Measurements from ENCODE around the gene ZNF837. TPM values are rescaled to one million over a fixed set of nuclear protein-coding genes. Genes with fewer than 3 reads are reported as not detected.

ZNF837 gene
- total and polyA plus RNA-seq, 2 experiments from 2014 or later: 5.0 to 5.4 TPM

GRCh38 chr19:58395220-58395978 is 14.6 kb upstream of the ZNF837 start, which contains the start of gene RNF225:
TSS of gene RNF225 (plus strand) at chr19:58395656. CDS start at chr19:58396090, 434 bp downstream.
- Histone ChIP-seq H3K36me3 (replicated peaks; ENCODE audit: insufficient read depth, low read depth) (no peaks in the 10 kb centered on the region), H3K9me3 (ENCODE audit: low read depth) (no peaks in the 10 kb centered on the region), H4K20me1 (ENCODE audit: insufficient read depth, poor library complexity, severe bottlenecking) (peaks cover 11% of the 10 kb centered on the region), H3K4me1 (ENCODE audit: insufficient read depth) (peaks cover 6% of the 10 kb centered on the region), H3K4me2 (peak within 1 kb of the TSS; percentile 71), H3K79me2 (peaks cover 4% of the 10 kb centered on the region), H3K4me3 (no peak within 1 kb of the TSS), H2AFZ (no peak within 1 kb of the TSS), H3K27ac (no peak within 1 kb of the TSS), H3K9me2 (replicated peaks; ENCODE audit: insufficient read depth) (no peaks in the 10 kb centered on the region), H3K27me3 (peaks cover 8% of the 10 kb centered on the region)
- peak; percentile 46 for DNase-seq (ENCODE audit: low spot score)
- no peak for TF ChIP-seq EZH2phosphoT487 (IDR thresholded peaks at IDR 0.05; ENCODE audit: low read depth, severe bottlenecking, unreplicated experiment)
- TF ChIP-seq EZH2 (IDR thresholded peaks at IDR 0.05; ENCODE audit: borderline replicate concordance): no peak
- TF ChIP-seq, protein P1, sequence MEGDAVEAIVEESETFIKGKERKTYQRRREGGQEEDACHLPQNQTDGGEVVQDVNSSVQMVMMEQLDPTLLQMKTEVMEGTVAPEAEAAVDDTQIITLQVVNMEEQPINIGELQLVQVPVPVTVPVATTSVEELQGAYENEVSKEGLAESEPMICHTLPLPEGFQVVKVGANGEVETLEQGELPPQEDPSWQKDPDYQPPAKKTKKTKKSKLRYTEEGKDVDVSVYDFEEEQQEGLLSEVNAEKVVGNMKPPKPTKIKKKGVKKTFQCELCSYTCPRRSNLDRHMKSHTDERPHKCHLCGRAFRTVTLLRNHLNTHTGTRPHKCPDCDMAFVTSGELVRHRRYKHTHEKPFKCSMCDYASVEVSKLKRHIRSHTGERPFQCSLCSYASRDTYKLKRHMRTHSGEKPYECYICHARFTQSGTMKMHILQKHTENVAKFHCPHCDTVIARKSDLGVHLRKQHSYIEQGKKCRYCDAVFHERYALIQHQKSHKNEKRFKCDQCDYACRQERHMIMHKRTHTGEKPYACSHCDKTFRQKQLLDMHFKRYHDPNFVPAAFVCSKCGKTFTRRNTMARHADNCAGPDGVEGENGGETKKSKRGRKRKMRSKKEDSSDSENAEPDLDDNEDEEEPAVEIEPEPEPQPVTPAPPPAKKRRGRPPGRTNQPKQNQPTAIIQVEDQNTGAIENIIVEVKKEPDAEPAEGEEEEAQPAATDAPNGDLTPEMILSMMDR (IDR thresholded peaks at IDR 0.05; ENCODE audit: poor library complexity): no peak
- WGBS (ENCODE audit: low lambda C conversion rate, missing lambda C conversion rate): 44% methylated on average over 21 of the region's 21 CpGs

DNA sequence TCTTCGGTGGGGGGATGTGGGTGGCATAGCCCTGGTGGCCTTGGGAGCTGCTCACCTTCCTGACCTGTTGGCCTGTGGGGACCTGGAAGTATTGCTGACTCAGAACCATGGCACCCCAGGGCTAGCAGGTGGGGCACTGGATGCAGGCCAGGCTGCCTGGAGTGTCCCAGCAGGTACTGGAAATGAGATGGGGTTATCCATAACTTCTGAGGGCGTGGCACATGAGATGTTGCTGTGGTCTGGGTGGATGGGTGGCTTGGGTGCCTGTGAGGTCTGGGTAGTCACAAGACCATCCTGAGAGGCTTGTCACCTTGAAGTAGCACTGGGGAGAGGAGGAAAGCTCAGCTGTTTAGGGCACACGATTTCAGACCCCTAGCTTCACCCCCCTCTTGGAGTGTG is 14.0 kb upstream of the ZNF837 start:
- no peak overlapping the region for H2AFZ ChIP-seq
- no peak overlapping the region for H3K4me3 ChIP-seq
- H3K9me2 ChIP-seq (replicated peaks; ENCODE audit: insufficient read depth): no peaks in the 10 kb centered on the region
- no peaks in the 10 kb centered on the region for H3K36me3 ChIP-seq (replicated peaks; ENCODE audit: insufficient read depth, low read depth)
- H4K20me1 ChIP-seq (ENCODE audit: insufficient read depth, poor library complexity, severe bottlenecking): peaks cover 11% of the 10 kb centered on the region
- H3K4me1 ChIP-seq (ENCODE audit: insufficient read depth): peaks cover 5% of the 10 kb centered on the region
- WGBS (ENCODE audit: low lambda C conversion rate, missing lambda C conversion rate): 86% methylated on average over 3 of the region's 3 CpGs
- TF ChIP-seq, protein P1 (IDR thresholded peaks at IDR 0.05; ENCODE audit: poor library complexity): no peak
- no peak for TF ChIP-seq EZH2 (IDR thresholded peaks at IDR 0.05; ENCODE audit: borderline replicate concordance)
- no peak for TF ChIP-seq EZH2phosphoT487 (IDR thresholded peaks at IDR 0.05; ENCODE audit: low read depth, severe bottlenecking, unreplicated experiment)
- no peak overlapping the region for H3K4me2 ChIP-seq
- peaks cover 8% of the 10 kb centered on the region for H3K27me3 ChIP-seq
- H3K79me2 ChIP-seq: peaks cover 8% of the 10 kb centered on the region
- no peak for DNase-seq (ENCODE audit: low spot score)
- no peak overlapping the region for H3K27ac ChIP-seq
- no peaks in the 10 kb centered on the region for H3K9me3 ChIP-seq (ENCODE audit: low read depth)

GRCh38 chr19:58393725-58394033 is 12.8 kb upstream of the ZNF837 start:
- H3K36me3 ChIP-seq (replicated peaks; ENCODE audit: insufficient read depth, low read depth): no peaks in the 10 kb centered on the region
- H3K4me3 ChIP-seq: no peak overlapping the region
- no peak for DNase-seq (ENCODE audit: low spot score)
- H3K79me2 ChIP-seq: peaks cover 20% of the 10 kb centered on the region
- H4K20me1 ChIP-seq (ENCODE audit: insufficient read depth, poor library complexity, severe bottlenecking): peaks cover 11% of the 10 kb centered on the region
- H3K9me2 ChIP-seq (replicated peaks; ENCODE audit: insufficient read depth): no peaks in the 10 kb centered on the region
- TF ChIP-seq EZH2 (IDR thresholded peaks at IDR 0.05; ENCODE audit: borderline replicate concordance) (no peak), EZH2phosphoT487 (IDR thresholded peaks at IDR 0.05; ENCODE audit: low read depth, severe bottlenecking, unreplicated experiment) (no peak)
- TF ChIP-seq, protein P1 (IDR thresholded peaks at IDR 0.05; ENCODE audit: poor library complexity): no peak
- no peak overlapping the region for H3K4me2 ChIP-seq
- peaks cover 8% of the 10 kb centered on the region for H3K27me3 ChIP-seq
- H3K27ac ChIP-seq: no peak overlapping the region
- 94% methylated on average over 4 of the region's 4 CpGs for WGBS (ENCODE audit: low lambda C conversion rate, missing lambda C conversion rate)
- no peaks in the 10 kb centered on the region for H3K9me3 ChIP-seq (ENCODE audit: low read depth)
- no peak overlapping the region for H2AFZ ChIP-seq
- H3K4me1 ChIP-seq (ENCODE audit: insufficient read depth): peaks cover 5% of the 10 kb centered on the region

Data from hepatocyte (in vitro differentiated cells).